ENCODE measurements around the gene STRA8. TPM values are rescaled to one million over a fixed set of nuclear protein-coding genes. Genes with fewer than 3 reads are reported as not detected.

STRA8 gene
- total RNA-seq, 6 experiments from 2014 or later, result not detected

DNA sequence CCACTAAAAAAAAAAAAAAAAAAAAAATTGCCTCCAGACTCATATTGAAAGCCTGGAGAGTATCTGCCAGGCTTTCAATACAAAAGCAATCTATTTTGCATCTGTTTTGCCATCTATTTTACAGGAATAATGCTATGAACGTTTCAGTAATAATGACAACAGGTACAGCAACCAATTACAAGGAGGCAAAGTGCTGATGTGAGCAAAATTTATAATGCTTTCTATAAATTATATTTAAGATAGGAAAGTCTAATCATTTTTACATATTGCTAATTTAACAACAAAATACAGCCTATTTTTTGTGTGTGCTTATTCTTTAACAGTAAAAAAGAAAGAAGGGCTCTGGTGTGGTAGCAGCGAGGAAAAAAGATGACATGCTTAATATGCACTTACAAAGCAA lies 32.3 kb upstream of the STRA8 start:
- Histone ChIP-seq H3K4me1 (no peaks in the 10 kb centered on the region), H3K27me3 (no peaks in the 10 kb centered on the region), H3K36me3 (peaks cover 0 to 59% (median 6%) of the 10 kb centered on the region in 4 donors), H3K4me3 (no peak overlapping the region), H3K9me3 (no peaks in the 10 kb centered on the region), H3K27ac (no peak overlapping the region)
- ATAC-seq (no peak), DNase-seq (no peak)
- 83% methylated on average over 2 of the region's 2 CpGs for WGBS (ENCODE audit: insufficient coverage, low coverage, low lambda C conversion rate, missing lambda C conversion rate)
- intact Hi-C loops (cut with DNase I), result no loop called here
- TF ChIP-seq, protein P1, sequence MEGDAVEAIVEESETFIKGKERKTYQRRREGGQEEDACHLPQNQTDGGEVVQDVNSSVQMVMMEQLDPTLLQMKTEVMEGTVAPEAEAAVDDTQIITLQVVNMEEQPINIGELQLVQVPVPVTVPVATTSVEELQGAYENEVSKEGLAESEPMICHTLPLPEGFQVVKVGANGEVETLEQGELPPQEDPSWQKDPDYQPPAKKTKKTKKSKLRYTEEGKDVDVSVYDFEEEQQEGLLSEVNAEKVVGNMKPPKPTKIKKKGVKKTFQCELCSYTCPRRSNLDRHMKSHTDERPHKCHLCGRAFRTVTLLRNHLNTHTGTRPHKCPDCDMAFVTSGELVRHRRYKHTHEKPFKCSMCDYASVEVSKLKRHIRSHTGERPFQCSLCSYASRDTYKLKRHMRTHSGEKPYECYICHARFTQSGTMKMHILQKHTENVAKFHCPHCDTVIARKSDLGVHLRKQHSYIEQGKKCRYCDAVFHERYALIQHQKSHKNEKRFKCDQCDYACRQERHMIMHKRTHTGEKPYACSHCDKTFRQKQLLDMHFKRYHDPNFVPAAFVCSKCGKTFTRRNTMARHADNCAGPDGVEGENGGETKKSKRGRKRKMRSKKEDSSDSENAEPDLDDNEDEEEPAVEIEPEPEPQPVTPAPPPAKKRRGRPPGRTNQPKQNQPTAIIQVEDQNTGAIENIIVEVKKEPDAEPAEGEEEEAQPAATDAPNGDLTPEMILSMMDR (IDR thresholded peaks at IDR 0.05), result no peak
- TF ChIP-seq POLR2A (IDR thresholded peaks at IDR 0.05), result no peak

DNA sequence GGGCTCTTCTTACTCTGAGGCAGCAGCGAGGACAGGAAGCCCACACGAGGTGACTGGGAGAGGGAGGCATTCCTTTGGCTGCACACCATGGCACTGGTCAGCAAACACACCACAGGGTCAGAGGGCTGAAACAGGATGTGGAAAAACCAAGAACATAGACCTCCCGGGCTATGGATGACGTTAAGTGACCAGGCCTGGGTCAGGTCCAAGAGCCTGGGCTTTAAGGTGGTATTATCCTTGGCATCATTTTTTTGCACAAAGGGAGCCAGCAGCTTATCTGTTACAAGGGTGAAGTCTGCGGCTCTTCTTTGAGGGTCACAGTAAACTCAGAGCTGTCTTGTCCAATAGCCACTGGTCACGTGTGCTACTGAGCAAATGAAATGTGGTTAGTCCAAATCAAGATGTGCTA lies 29.3 kb upstream of the STRA8 start:
- Histone ChIP-seq H3K4me3 (no peak overlapping the region), H3K36me3 (peaks cover 0 to 36% (median 6%) of the 10 kb centered on the region in 4 donors)

DNA sequence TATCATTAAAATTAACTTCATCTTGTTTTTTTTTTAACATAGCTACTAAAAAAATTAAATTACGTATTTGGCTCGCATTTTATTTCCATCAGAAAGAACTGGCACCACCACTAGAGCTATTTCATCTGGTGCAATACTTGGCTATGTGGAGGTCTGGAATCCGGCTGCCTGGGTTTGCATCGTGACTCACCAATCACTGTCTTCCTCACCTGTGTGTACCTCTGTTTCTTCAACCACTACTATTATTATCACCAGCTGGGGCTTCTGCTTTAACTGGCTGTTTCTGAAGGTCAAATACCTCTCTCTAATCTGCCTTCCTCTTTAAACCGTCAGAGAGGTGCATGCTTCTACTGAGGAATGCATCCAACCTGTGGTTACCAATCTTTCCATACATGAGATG lies 28.8 kb upstream of the STRA8 start:
- H3K9me3 ChIP-seq, result no peaks in the 10 kb centered on the region
- H3K36me3 ChIP-seq, result peaks cover 0 to 36% (median 6%) of the 10 kb centered on the region in 4 donors
- ATAC-seq, result no peak
- H3K4me1 ChIP-seq, result peaks cover 0 to 25% (median 3%) of the 10 kb centered on the region in 4 donors
- DNase-seq, result no peak
- H3K4me3 ChIP-seq, result no peak overlapping the region
- H3K27me3 ChIP-seq, result no peaks in the 10 kb centered on the region
- WGBS (ENCODE audit: insufficient coverage, low coverage, low lambda C conversion rate, missing lambda C conversion rate), result 95% methylated on average over 5 of the region's 5 CpGs
- no peak for TF ChIP-seq POLR2A (IDR thresholded peaks at IDR 0.05)
- TF ChIP-seq, protein P1 (IDR thresholded peaks at IDR 0.05), result no peak
- H3K27ac ChIP-seq, result no peak overlapping the region
- intact Hi-C loops (cut with DNase I), result no loop called here

More for the DNA sequence above, 29.3 kb upstream of the STRA8 start:
- intact Hi-C loops (cut with DNase I), result no loop called here
- H3K9me3 ChIP-seq, result no peaks in the 10 kb centered on the region
- TF ChIP-seq, protein P1 (IDR thresholded peaks at IDR 0.05), result no peak
- TF ChIP-seq POLR2A (IDR thresholded peaks at IDR 0.05), result no peak
- H3K27me3 ChIP-seq, result no peaks in the 10 kb centered on the region
- no peak for DNase-seq
- no peak overlapping the region for H3K27ac ChIP-seq
- peaks cover 0 to 25% (median 2%) of the 10 kb centered on the region in 4 donors for H3K4me1 ChIP-seq
- peak in 1 of 4 donors; percentile 30 for ATAC-seq
- 88% methylated on average over 2 of the region's 6 CpGs for WGBS (ENCODE audit: insufficient coverage, low coverage, low lambda C conversion rate, missing lambda C conversion rate)

DNA sequence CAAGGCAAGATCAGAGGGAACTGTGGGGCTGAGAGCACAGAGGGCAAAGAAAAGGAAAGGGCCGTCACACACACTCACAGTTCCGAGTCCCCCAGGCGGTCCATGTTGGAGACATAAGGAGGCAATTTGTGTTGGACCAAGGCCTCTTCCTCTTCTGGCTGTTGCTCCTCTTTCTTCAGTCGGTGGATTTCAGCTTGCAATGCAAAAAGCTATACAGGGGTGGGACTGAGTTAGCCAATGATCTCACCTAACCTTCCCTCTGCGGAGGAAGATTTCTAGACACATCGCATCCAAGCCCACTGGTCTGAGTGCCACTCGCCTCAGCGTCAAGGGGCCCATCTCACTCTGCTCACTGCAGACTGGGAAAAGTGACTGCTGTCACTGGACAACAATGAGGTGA lies 27.8 kb upstream of the STRA8 start:
- Histone ChIP-seq H3K27me3 (no peaks in the 10 kb centered on the region), H3K4me3 (no peak overlapping the region), H3K27ac (no peak overlapping the region), H3K9me3 (no peaks in the 10 kb centered on the region), H3K36me3 (peaks cover 0 to 36% (median 2%) of the 10 kb centered on the region in 4 donors), H3K4me1 (peaks cover 0 to 30% (median 7%) of the 10 kb centered on the region in 4 donors)
- DNase-seq (no peak), ATAC-seq (no peak)
- TF ChIP-seq POLR2A (IDR thresholded peaks at IDR 0.05), result no peak
- TF ChIP-seq, protein P1 (IDR thresholded peaks at IDR 0.05), result no peak
- WGBS (ENCODE audit: insufficient coverage, low coverage, low lambda C conversion rate, missing lambda C conversion rate), result 85% methylated on average over 8 of the region's 8 CpGs
- intact Hi-C loops (cut with DNase I), result no loop called here

All from right lobe of liver (tissue), 6 donors.